K562 treated with DMSO at 1 percent for 12 hours (cell line): ENCODE data around the gene PPY. TPM values are rescaled to one million over a fixed set of nuclear protein-coding genes. Genes with fewer than 3 reads are reported as not detected.

ENCODE experiments used
- total RNA-seq: library from RNA; unstranded; fragments of 300-600 nt; gene quantifications from 2 replicates; pipeline ENCODE4 v1.2.3, GENCODE V29; 2022; ENCODE audit not compliant: insufficient read depth

Gene PPY
- not detected in 2 replicates for total RNA-seq

DNA sequence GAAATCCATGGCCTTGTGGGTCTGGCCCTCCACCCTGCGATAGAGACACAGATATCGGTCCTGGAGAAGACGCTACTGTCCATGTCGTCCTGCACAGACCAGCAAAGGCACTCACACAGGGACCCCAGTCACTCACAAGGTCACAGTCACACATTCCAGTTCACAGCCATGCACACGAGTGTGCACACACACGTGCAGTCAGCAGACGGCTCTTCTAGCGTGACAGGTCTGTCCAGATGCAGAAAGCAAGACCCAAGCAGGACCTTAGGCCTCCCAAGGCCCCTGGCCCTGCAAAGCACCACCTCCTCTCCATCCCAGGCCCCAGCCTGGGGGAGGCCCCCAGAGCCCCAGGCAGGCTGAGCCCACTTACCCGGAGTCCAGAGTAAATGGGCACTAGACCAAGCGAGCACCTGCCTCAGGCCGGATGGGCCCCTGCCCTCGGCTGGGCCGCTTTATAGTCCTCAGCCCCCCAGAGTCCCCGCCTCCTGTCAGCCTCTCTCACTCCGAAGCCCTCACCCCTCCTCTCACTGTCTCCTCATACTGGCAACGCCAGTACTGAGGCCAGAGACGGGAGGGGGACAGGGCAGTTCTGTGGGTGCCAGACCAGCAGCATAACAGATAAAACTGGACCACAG, at the start of gene PPY:
Gene PPY, minus strand, starts transcription at position 426 of the 635 bp plus-strand sequence. CDS start 822 bp downstream, outside the sequence.

DNA sequence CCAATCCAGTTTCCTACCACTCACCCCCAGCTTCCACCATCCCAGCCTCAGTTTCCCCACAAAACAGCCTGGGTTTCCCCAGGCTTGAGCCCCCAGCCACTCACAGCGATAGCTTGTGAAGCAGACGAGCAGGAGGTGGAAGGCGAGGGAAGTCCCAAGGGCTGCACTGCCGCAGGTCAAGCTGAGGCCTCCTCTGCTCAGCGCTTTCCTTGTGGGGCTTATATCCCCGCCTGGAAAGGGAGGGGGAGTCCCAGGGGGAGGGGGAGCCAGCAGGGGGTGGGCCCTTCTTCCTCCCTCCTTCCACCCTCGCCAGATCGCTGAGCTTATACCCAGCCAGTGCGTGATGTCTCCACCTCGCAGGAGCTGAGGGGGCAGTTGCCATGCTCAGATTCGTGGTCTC, 11.5 kb upstream of the PPY start, which contains the start of gene PYY:
Gene PYY, minus strand, starts transcription at position 195 of the 400 bp plus-strand sequence. CDS start 457 bp downstream, outside the sequence.

DNA sequence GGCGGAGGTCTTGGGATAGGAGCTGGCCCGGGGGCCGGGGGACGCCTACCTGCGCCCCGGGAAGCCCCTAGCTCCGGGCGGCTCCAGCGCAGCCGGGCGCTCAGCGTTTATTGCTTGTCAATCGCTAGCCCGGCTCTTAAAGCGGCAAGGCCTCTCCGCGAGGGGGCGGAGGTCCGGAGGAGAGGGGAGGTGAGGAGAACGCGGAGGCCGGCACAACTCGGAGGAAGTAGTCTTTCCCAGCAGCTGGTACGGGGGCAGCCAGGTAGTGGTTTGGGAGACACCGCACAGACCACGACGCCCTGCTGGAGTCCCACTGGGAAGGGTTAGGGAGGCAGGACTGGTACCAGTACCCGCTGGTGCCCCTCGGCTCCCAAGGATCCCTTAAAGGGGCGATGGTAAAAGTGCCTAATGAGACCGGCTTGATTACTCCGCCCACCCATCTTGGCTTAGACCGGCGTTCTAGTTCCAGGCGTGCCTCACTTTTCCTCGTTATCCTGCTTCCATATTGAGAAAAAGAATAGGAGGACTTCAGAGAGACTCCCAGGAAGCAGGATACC, 34.8 kb downstream of the PPY start, which contains the start of gene MPP2:
Gene MPP2, minus strand, starts transcription at position 112 of the 557 bp plus-strand sequence. CDS start 3,076 bp downstream, outside the sequence.

Other genes with a start within 250 kb of the PPY start
- gene SOST, start 183.7 kb downstream of the PPY start, total RNA-seq = not detected in 2 replicates
- gene DUSP3, start 163.5 kb downstream of the PPY start, total RNA-seq = 12.8 and 35.0 TPM in 2 replicates
- not detected in 2 replicates for gene CFAP97D1, start 162.0 kb downstream of the PPY start, total RNA-seq
- 0.50 and 13.7 TPM in 2 replicates for gene MPP3, start 109.3 kb downstream of the PPY start, total RNA-seq
- gene CD300LG, start 95.3 kb downstream of the PPY start, total RNA-seq = not detected in 2 replicates
- 0.39 TPM in 1 of 2 replicates, not detected in the other for gene MPP2, start 34.9 kb downstream of the PPY start, total RNA-seq
- not detected in 2 replicates for gene PYY, start 11.5 kb upstream of the PPY start, total RNA-seq
- gene NAGS, start 62.1 kb upstream of the PPY start, total RNA-seq = 0.28 TPM in 1 of 2 replicates, not detected in the other
- 42.6 and 55.7 TPM in 2 replicates for gene TMEM101, start 72.5 kb upstream of the PPY start, total RNA-seq
- gene LSM12, start 124.2 kb upstream of the PPY start, total RNA-seq = 27.6 and 41.9 TPM in 2 replicates
- 40.2 and 50.4 TPM in 2 replicates for gene G6PC3, start 128.3 kb upstream of the PPY start, total RNA-seq
- 31.7 and 48.2 TPM in 2 replicates for gene HDAC5, start 181.2 kb upstream of the PPY start, total RNA-seq
- 8.5 and 15.5 TPM in 2 replicates for gene HROB, start 199.5 kb upstream of the PPY start, total RNA-seq
- 2.2 TPM in 1 of 2 replicates, not detected in the other for gene ASB16, start 228.2 kb upstream of the PPY start, total RNA-seq
- 20.7 and 32.2 TPM in 2 replicates for gene TMUB2, start 244.5 kb upstream of the PPY start, total RNA-seq